Measurements from ENCODE around the gene TPP2. TPM values are rescaled to one million over a fixed set of nuclear protein-coding genes. Genes with fewer than 3 reads are reported as not detected.

TPP2 gene
- total RNA-seq, 1 experiment from 2014 or later = 68.3 TPM

DNA sequence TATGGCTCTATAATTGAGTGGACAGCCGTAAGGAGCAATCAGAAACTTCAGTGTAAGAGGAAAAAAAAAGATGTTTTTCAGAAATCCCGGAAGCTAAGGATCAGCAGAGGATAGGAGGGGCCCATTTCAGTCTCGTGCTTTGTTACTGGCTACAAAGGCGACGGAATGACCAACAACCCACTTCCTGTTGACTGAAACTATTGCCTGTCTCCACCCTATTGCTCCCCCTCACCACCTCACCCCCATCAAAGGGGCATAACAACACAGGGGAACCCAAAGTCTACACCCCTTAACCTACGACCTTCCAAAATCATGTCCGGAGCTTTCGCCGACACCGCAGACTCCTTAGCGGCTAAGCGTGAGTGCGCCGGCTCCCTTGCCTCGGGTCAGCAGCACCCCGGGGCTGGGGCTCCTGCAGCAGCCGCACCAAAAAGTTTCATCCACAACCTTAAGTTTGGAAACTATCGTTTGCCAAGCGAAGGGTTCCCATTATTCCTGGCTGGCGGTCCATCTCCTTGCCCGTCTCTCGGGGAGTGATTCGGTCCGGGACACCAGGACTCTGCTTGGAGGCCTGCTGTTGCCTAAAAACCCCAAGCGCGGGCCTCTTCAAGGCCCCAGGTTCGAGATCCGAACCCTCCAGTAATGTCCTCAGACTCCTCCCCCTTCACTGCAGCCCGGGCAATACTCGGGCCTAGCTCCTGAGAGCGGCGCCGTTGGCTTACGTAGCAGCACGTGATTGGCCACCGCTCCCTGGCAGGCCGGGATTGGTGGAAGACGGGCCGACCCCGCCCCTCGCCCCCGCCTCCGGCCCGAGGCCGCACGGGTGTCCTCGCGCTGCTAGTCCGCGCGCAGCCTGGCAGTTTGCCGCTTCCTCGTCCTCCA lies at the start of gene TPP2 (continued):
- no peak for TF ChIP-seq ZNF423 (CRISPR knock-in tag; IDR thresholded peaks at IDR 0.05)
- TF ChIP-seq E2F1 (CRISPR knock-in tag; IDR thresholded peaks at IDR 0.05) = no peak
- TF ChIP-seq, protein P1, sequence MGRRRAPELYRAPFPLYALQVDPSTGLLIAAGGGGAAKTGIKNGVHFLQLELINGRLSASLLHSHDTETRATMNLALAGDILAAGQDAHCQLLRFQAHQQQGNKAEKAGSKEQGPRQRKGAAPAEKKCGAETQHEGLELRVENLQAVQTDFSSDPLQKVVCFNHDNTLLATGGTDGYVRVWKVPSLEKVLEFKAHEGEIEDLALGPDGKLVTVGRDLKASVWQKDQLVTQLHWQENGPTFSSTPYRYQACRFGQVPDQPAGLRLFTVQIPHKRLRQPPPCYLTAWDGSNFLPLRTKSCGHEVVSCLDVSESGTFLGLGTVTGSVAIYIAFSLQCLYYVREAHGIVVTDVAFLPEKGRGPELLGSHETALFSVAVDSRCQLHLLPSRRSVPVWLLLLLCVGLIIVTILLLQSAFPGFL (CRISPR knock-in tag; IDR thresholded peaks at IDR 0.05; ENCODE audit: borderline replicate concordance) = no peak
- TF ChIP-seq TEAD1 (CRISPR knock-in tag; IDR thresholded peaks at IDR 0.05) = peak; percentile 17; the same call in 1 of the 2 replicates
- no peak for TF ChIP-seq RORB (CRISPR knock-in tag; IDR thresholded peaks at IDR 0.05)
- peak; percentile 79 for TF ChIP-seq ETV6 (CRISPR knock-in tag; IDR thresholded peaks at IDR 0.05)
- TF ChIP-seq SOX15 (CRISPR knock-in tag; IDR thresholded peaks at IDR 0.05) = no peak
- no peak for TF ChIP-seq CDX4 (CRISPR knock-in tag; IDR thresholded peaks at IDR 0.05; ENCODE audit: borderline replicate concordance)
- TF ChIP-seq ATF3 (CRISPR knock-in tag; conservative IDR thresholded peaks at IDR 0.05) = no peak
- no peak for TF ChIP-seq ZNF121 (CRISPR knock-in tag; IDR thresholded peaks at IDR 0.05)
- TF ChIP-seq ZNF281 (CRISPR knock-in tag; IDR thresholded peaks at IDR 0.05) = no peak
- no peak for TF ChIP-seq FOXJ3 (CRISPR knock-in tag; IDR thresholded peaks at IDR 0.05; ENCODE audit: borderline replicate concordance)
- TF ChIP-seq, protein P2, sequence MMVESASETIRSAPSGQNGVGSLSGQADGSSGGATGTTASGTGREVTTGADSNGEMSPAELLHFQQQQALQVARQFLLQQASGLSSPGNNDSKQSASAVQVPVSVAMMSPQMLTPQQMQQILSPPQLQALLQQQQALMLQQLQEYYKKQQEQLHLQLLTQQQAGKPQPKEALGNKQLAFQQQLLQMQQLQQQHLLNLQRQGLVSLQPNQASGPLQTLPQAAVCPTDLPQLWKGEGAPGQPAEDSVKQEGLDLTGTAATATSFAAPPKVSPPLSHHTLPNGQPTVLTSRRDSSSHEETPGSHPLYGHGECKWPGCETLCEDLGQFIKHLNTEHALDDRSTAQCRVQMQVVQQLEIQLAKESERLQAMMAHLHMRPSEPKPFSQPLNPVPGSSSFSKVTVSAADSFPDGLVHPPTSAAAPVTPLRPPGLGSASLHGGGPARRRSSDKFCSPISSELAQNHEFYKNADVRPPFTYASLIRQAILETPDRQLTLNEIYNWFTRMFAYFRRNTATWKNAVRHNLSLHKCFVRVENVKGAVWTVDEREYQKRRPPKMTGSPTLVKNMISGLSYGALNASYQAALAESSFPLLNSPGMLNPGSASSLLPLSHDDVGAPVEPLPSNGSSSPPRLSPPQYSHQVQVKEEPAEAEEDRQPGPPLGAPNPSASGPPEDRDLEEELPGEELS (CRISPR knock-in tag; IDR thresholded peaks at IDR 0.05) = no peak
- peak; percentile 44; the same call in 1 of the 2 replicates for TF ChIP-seq ARID4B (CRISPR knock-in tag; IDR thresholded peaks at IDR 0.05; ENCODE audit: borderline replicate concordance)
- TF ChIP-seq RELA (CRISPR knock-in tag; IDR thresholded peaks at IDR 0.05; ENCODE audit: borderline replicate concordance) = no peak
- TF ChIP-seq, protein P3, sequence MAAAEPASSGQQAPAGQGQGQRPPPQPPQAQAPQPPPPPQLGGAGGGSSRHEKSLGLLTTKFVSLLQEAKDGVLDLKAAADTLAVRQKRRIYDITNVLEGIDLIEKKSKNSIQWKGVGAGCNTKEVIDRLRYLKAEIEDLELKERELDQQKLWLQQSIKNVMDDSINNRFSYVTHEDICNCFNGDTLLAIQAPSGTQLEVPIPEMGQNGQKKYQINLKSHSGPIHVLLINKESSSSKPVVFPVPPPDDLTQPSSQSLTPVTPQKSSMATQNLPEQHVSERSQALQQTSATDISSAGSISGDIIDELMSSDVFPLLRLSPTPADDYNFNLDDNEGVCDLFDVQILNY (CRISPR knock-in tag; IDR thresholded peaks at IDR 0.05) = no peak; the same call in 1 of the 2 replicates
- no peak for TF ChIP-seq ZNF416 (CRISPR knock-in tag; IDR thresholded peaks at IDR 0.05)
- TF ChIP-seq EMX1 (CRISPR knock-in tag; IDR thresholded peaks at IDR 0.05) = no peak
- TF ChIP-seq ZSCAN18 (CRISPR knock-in tag; IDR thresholded peaks at IDR 0.05) = no peak
- no peak for TF ChIP-seq ESRRA (CRISPR knock-in tag; IDR thresholded peaks at IDR 0.05; ENCODE audit: borderline replicate concordance)
